Brain pericyte (primary cell): ENCODE measurements around the gene AGFG2.
"Not testable (repeated sequence)": the region's sequence is repeated elsewhere in the genome, so short reads cannot be mapped to it uniquely, and the experiment has no call there.

ENCODE experiments used
- DNase-seq: peaks from one replicate; pipeline ENCODE4 v3.0.0-alpha.2; 2012; ENCODE audit warnings: low read depth, low spot score

AGFG2 gene, protein sequence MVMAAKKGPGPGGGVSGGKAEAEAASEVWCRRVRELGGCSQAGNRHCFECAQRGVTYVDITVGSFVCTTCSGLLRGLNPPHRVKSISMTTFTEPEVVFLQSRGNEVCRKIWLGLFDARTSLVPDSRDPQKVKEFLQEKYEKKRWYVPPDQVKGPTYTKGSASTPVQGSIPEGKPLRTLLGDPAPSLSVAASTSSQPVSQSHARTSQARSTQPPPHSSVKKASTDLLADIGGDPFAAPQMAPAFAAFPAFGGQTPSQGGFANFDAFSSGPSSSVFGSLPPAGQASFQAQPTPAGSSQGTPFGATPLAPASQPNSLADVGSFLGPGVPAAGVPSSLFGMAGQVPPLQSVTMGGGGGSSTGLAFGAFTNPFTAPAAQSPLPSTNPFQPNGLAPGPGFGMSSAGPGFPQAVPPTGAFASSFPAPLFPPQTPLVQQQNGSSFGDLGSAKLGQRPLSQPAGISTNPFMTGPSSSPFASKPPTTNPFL

DNA sequence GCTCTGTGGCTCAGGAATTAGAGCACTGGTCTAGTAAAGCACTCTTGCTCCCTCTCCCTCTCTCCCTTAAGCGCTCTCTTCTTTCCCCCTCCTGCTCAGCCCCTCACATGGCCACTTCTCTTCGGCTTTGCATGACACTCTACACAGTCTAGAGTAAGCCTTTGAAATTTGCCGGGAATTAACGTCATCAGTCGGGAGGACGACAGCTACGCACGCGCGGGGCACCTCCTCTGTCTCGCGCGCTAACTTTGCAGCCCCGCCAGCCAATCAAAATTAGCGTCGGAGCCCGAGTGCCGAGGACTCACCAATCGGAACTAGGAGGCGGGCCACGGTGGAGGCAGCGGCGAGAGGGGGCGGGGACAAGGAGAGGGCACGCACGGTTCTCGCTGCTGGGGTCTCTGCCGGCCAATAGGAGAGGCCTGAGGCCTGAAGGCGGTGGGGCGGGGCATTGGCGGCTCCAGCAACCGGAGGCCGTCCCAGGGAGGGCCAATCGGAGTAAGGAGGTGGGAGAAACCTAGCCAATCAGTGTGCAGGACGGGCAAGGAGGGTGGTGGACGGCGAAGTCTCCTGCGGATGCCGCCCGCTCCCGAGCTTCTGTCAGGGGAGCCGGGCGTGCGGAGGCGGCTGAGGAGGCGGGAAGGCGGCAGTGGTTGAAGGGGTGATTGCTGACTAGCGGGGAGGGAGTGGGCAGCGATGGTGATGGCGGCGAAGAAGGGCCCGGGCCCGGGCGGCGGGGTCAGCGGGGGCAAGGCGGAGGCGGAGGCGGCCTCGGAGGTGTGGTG, at the start of gene AGFG2:
Gene AGFG2, plus strand, starts transcription at position 550 of the 782 bp plus-strand sequence. Its CDS starts 144 bp downstream, at position 694.
- peak; percentile 100 for DNase-seq

DNA sequence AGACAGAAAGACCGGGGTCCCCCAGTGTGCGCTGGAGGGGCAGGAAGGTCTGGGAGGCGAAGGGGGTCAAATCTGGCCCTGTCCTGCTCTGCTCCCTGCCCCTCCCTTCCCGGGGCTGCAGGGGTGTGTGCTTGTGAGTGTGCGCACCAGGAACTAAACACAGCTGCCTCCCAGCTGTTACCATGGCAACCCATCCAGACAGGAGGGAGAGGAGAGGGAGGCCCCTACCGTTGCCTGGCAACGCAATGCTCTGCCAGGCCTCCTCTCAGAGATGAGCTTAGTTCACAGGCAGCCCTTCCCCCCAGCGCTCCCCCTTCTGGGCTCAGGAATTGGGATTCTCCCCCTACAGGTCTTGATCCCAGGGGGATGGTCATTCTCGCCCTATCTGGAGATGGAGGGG, 49.2 kb upstream of the AGFG2 start:
- DNase-seq, result peak; percentile 75

DNA sequence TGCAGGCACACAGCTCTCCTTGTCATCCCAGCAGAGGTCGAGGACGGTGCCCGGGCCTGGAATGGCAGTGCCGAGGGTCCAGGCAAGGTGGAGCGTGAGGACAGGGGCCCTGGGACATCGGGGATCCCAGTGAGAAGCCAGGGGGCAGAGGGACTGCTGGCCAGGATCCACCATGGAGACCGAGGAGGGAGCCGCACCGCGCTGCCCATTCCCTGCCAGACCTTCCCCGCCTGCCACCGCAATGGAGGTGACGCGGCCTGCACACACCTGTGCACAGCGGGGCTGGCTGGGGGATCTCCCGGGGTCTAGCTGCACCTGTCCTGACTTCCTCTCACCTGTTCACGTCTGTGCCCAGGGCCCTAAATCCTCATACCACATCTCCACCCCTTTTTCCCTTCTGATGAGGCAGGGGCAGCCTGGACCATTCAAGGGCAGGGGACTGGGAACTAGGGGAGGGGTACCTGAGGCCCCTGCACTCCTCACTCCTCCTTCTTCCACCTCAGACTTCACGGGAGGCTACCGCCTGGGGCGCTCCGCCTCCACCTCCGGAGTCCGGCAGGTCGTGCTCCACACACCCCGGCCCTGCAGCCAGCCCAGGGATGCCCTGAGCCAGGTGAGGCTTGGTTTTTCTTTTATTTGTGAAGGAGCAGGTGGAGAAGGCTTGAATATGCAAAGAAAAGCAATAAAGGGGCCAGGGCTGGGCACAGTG, 48.4 kb upstream of the AGFG2 start:
- no peak for DNase-seq

DNA sequence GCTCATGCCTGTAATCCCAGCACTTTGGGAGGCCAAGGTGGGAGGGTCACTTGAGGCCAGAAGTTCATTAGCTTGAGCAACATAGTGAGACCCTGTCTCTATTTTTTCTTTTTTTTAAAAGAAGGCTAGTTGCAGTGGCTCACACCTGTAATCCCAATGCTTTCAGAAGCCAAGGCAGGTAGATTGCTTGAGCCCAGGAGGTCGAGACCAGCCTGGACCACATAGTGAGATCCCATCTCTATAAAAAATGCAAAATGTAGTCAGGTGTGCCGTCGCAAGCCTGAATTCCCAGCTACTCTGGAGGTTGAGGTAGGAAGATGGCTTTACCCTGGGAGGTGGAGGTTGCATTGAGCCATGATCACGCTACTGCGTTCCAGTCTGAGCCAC, 47.8 kb upstream of the AGFG2 start:
- no peak for DNase-seq

DNA sequence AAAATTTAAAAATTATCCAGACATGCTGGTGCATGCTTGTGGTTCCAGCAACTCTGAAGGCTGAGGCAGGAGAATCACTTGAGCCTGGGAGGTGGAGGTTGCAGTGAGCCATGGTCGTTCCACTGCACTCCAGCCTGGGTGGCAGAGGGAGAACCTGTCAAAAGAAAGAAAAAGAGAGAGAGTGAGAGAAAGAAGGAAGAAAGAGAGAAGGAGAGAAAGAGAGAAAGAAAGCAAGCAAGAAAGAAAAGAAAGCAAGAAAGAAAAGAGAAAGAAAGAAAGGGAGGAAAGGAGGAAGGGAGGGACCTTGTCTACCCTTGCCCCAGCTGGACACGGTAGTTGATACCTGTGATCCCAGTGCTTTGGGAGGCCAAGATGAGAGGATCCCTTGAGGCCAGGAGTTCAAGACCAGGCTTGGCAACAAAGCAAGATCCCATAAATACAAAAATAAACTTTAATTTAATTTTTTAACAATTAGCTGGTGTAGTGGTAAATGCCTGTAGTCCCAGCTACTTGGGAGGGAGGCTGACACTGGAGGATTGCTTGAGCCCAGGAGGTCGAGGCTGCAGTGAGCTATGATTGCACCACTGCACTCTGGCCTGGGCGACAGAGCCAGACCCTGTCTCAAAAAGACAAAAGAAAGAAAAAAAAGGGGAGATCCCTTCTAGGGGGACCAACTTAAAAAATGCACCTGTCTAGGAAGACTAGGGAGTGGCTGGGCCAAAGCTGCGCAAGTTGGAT, 46.1 kb upstream of the AGFG2 start:
- DNase-seq, result no peak

DNA sequence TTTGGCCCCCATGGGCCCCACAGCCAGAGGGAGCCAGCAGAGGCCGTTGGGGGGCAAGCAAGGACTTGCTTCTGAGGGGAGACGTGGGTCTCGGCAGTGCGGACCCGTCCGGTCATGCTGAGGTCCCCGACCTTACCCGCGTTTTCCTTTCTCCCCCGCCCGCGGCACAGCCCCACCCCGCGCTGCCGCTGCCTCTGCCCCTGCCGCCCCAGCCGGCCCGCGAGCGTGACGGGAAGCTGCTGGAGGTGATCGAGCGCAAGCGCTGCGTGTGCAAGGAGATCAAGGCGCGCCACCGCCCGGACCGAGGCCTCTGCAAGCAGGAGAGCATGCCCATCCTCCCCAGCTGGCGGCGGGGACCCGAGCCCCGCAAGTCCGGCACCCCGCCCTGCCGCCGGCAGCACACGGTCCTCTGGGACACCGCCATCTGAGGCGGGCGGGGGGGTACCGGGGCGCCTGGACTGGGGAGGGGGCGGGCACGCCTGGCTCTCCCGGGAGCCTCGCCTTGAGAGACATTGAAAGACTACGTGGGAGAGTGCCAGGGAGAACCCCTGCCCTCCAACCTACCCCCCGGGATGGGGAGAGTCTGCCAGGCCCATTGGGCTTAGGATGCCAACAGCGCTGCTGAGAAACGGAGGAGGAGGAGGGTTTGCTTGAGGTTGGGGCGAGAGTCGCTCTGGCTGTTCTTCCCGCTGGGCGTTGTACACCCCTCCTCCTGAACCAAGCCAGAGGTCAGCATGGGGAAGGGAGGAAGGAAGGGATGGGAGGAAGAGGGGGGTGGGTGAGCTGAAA, 45.3 kb upstream of the AGFG2 start:
- DNase-seq, result no peak

DNA sequence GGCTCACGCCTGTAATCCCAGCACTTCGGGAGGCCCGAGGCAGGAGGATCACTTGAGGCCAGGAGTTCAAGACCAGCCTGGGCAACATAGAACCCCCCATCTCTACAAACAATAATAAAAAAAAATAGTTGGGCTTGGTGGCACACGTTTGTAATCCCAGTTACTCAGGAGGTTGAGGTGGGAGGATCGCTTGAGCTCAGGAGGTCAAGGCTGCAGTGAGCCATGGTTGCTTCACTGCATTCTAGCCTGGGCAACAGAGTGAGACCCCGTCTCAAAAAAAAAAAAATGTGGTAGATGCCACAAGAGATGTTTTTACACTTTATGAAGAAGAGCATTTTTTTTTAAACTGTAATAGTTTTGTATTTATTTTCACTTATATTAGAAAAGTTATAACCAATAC, 42.5 kb upstream of the AGFG2 start:
- DNase-seq, result no peak

DNA sequence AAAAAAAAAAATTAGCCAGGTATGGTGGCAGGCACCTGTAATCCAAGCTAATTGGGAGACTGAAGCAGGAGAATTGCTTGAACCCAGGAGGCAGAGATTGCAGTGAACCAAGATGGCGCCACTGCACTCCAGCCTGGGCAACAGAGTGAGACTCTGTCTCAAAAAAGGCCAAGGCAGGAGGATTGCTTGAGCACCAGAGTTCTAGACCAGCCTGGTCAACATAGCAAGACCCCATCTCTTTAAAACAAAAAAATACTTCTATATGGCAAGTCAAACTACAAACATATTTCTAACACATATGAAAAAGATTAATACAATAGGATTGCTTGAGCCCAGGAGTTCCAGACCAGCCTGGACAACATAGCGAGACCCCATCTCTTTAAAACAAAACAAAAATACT, 38.3 kb upstream of the AGFG2 start:
- DNase-seq, result not testable (repeated sequence)

DNA sequence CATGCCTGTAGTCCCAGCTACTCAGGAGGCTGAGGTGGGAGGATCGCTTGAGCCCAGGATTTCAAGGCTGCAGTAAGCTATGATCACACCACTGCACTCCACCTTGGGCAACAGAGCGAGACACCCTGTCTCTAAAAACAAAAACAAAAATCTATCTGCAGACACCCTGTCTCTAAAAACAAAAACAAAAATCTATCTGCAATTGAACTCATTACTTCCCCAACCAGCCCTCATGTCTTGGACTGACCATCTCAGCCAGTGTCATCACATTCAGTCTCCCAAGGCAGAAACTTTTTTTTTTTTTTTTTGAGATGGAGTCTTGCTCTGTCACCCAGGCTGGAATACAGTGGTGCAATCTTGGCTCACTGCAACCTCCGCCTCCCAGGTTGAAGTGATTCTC, 35.0 kb upstream of the AGFG2 start:
- not testable (repeated sequence) for DNase-seq

DNA sequence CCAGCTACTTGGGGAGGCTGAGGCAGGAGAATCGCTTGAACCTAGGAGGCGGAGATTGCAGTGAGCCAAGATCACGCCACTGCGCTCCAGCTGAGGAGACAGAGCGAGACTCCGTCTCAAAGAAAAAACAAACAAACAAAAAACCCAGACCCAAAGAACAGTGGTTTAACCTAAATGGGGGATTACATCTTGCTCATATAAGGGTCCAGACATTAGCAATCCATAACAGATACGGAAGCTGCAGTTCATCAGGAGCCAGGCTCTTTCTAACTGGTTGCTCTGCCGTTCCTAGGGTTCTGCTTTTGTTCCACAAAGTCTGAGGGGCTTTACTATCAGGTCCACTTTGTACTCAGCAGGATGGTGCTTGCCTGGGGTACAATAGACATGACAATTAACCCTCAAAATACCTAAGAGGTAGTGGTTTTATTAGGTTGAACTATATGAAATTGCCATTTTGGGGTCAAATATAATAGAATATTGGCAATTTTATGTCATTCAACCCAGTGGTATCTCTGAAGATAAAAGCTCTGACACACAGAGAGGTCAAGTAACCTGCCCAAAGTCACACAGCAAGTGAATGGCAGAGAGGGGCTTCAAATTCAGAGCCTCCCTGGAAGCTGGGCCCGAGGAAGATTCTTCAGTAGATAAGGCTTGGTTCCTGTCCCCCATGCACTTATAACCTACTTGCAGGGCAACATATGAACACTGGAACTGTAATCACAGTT, 34.0 kb upstream of the AGFG2 start:
- DNase-seq, result no peak

DNA sequence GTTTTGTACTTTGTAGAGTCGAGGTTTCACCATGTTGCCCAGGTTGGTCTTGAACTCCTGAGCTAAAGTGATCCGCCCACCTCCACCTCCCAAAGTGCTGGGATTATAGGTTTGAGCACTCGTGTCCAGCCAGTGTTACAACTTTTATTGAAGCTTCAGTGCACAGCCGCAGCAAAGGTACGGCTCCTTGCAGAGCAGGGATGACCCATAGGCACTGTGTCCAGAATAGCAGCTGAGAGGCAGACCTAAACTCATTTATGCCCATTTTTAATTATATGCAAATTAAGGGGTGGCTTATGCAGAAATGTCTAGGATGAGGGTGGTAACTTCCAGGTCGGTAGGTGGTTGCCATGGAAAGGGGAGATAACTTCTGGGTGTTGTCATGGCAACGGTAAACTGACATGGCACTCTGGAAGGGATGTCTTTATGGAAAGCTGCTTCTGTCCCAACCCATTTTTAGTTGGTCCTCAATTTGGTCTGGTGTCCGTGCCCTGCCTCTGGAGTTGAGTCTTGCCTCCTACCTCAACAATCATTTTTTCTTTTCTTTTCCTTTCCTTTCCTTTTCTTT, 32.6 kb upstream of the AGFG2 start:
- no peak for DNase-seq

DNA sequence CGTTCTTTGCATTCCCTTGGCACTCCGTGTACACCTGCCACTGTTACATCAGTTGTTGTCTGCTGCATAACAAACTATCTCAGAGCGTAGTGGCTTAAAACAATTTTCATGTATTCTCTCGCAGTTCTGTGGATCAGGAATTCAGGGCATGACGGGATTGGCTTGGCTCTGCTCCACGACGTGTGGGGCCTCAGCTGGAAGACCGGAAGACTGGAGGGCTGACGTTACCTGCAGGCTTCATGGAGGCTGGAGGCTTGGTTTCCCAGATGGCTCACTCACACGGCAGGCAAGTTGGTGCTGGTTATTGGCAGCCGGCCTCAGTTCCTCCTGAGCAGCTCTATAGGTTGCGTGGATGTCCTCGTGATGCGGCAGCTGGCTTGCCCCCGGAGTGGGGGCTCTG, 29.8 kb upstream of the AGFG2 start:
- DNase-seq, result no peak

DNA sequence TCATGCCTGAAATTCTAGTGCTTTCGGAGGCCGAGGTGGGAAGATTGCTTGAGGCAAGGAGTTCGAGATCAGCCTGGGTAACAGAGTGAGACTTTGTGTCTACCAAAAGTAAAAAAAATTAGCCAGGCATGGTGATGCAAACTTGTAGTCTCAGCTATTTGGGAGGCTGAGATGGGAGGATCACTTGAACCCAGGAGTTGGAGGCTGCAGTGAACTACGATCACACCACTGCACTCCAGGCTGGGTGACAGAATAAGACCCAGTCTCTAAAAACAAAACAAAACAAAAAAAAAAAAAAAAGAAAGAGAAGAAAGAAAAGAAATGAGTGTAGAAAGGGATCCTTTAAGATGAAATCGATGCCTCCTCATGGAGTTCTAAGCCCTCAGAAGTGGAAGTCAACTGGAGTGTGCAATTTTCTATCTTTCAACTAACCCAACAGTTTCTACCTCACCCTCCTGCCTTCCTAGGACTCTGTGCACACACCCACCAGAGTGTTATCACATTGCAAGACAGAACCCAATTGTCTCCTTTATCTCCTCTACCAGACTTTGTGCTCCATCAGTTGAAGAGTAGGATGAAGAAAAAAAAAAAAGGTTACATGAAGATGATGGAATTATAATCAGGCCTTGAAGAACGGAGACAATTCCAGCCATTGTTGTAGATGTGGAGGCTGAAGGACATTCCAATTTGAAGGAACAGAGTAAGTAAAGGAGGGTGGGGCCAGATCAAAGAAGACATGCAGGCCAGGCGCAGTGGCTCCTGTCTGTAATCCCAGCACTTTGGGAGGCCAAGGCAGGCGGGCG, 28.4 kb upstream of the AGFG2 start:
- no peak for DNase-seq

DNA sequence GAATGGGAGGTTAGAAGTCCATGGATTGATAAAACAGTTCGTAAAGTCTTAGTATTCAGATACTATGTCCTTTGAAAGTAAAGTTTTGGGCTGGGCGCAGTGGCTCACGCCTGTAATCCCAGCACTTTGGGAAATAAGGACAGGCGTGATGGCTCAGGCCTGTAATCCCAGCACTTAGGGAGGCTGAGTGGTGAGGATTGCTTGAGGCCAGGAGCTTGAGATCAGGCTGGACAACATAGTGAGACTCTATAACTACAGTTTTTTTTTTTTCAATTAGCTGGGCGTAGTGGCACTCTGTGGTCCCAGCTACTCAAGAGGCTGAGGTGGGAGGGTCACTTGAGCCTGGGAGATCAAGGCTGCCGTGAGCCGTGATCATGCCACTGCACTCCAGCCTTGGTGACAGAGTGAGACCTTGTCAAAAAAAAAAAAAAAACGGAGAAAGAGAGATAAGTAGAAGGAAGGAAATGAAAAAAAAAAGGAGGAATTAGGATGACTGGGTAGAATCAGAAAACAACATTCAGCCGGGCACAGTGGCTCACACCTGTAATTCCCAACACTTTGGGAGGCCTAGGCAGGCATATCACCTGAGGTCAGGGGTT, 25.7 kb upstream of the AGFG2 start:
- no peak for DNase-seq

DNA sequence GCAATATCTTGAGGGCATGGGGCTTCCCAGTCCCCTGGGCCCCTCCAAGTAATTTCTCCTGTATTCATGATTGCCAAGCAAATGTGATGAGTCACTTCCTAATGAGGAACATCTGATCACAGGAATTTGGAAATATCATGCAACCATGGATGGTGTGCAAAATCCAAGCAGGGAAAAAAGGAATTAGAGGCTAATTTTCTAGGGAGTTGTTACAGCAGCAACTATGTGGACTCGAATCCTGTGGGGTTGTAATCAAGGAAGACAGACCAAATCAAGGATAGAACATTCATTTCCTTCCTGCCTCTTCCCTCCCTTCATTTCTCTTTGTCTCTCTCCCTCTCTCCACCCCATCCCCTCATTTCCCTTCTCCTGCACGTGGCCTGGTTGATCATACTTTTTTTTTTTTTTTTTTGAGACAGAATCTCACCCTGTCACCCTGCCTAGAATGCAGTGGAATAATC, 23.9 kb upstream of the AGFG2 start:
- DNase-seq, result no peak

DNA sequence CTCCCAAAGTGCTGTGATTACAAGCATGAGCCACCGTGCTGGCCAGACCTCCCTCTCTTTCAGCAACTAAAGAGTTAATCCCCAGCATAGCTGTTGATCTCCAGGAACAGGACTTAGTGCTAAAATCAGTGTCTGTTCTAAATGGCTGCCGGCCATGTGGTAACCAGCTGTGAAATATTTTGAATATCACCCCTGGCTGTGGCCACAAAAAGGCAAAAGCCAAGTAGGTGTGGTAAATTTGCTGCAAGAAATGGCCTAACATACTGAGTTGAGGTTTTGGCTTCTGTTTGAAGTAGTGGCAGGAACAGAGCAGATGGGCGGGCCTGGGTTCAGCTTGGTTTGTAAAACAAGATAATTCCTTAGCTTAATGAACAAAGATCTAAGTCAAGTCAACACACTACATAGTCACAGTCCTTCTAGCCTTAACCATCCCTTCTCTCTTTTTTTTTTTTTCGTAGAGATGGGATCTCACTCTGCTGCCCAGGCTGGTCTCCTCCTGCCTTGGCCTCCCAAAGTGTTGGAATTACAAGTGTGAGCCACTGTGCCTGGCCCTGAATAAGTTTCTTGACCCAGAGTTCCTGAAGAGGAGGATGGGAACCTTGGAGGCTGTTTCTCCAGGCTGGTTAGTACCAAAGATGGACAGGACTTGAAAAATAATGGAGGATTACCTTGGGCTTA, 22.7 kb upstream of the AGFG2 start:
- DNase-seq, result peak; percentile 49

DNA sequence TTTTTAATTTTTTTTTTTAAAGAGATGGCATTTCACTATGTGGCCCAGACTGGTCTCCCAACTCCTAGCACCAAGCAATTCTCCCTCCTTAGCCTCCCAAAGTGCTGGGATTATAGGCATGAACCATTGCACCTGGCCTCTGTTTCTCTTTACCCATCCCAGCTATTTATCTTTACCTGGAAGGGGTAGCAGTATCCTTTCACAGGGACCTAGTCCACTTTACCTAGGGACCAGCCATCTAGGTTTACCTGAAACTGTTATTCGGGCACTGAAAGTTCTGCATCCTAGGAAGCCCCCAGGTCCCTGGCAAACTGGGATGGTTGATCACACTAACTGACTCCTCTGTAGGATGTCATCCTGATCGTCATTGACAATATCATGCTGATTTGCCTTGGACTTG, 21.7 kb upstream of the AGFG2 start:
- no peak for DNase-seq

DNA sequence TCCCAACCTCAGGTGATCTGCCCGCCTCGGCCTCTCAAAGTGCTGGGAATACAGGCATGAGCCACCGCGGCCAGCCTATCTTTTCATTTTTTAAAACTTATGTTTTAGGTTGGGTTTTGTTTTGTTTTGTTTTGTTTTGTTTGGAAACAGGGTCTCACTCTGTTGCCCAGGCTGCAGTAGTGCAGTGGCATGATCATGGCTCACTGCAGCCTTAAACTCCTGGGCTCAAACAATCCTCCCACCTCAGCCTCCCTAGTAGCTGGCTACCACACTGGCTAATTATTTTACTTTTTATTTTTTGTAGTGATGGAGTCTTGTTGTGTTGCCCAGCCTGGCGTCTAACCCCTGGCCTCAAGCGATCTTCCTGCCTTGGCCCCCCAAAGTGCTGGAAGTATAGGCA, 19.4 kb upstream of the AGFG2 start:
- no peak for DNase-seq
